ENCODE data around the gene KCNS1.
"Not testable (repeated sequence)": the region's sequence is repeated elsewhere in the genome, so short reads cannot be mapped to it uniquely, and the experiment has no call there.

Gene KCNS1

GRCh38 chr20:45070932-45071632, 29.8 kb downstream of the KCNS1 start:
- no peak for DNase-seq

DNA sequence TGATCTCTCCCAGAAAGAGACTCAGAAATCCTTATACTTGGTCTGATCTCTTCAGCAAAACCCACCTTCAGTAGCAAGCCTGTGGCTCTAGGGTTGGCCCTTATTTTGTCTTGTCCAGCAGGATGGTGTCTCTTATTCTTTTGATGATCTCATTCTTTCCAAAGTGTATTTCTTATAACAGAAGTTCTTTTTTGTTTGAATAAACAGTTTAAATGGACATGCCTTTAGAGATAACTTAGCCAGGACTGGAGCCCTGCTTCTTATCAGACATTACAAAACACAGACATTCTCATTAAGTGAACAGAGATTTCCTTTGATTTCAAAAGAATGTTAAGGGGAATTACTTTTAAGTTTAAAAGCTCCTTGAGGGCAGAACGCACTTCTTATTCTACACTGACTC, 31.7 kb downstream of the KCNS1 start:
- no peak for DNase-seq

- no peak for DNase-seq
These were observed 33.4 kb downstream of the KCNS1 start for GRCh38 chr20:45067558-45067957.

DNA sequence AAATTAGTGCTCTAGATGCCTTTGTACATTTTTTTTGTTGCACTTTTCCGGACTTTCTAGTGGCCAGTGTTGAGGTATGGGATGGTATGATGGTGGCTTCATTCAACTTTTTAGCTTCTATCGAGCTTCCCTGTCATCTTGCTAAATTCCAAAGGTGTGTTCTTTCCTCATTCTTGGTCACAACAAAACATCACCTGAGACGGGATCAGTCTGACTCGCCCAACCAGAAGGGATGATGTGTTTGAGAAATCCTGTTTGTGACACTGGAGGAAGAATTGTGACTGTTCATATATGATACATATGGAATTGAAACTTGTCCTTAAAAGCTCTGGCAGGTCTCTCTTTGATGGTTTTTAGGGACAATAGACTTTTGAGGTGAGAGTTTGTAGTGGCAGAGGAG, 33.8 kb downstream of the KCNS1 start:
- DNase-seq: no peak

DNA sequence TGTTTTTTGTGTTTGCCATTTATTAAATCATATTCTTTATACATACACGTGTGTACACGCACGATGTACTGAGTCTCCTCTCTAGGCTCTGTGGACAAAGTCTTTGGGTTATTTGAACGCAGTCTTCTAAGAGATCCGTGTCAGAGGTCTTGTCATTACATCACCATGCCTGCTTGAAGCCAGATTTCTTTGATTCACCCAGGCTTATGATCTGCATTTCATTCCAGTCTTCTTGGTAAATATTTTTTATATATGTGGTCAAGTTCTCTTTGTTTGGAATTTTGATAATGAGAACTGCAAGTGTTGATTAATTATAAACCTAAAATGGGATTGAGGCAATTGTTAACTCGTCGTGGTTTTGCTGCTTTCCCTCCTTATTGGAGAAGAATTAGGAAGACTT, 34.6 kb downstream of the KCNS1 start:
- DNase-seq: no peak

DNA sequence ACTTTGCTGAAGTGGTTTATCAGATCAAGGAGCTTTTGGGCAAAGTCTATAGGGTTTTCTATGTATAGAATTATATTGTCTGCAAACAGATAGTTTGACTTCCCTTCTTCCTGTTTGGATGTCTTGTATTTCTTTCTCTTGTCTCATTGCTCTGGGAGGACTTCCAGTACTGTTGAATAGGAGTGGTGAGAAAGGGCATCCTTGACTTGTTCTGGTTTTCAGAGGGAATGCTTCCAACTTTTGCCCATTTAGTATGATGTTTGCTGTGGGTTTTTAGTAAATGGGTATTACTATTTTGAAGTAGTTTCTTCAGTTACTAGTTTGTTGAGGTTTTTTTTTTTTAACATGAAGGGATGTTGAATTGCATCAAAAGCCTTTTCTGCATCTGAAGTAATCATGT, 36.1 kb downstream of the KCNS1 start:
- no peak for DNase-seq

- DNase-seq: not testable (repeated sequence)
These were observed 37.8 kb downstream of the KCNS1 start for GRCh38 chr20:45063107-45063506.

- no peak for DNase-seq
These were observed 39.7 kb downstream of the KCNS1 start for GRCh38 chr20:45061244-45061643.

GRCh38 chr20:45060294-45060693, 40.6 kb downstream of the KCNS1 start:
- no peak for DNase-seq

GRCh38 chr20:45059022-45059728, 41.8 kb downstream of the KCNS1 start:
- DNase-seq: no peak

DNA sequence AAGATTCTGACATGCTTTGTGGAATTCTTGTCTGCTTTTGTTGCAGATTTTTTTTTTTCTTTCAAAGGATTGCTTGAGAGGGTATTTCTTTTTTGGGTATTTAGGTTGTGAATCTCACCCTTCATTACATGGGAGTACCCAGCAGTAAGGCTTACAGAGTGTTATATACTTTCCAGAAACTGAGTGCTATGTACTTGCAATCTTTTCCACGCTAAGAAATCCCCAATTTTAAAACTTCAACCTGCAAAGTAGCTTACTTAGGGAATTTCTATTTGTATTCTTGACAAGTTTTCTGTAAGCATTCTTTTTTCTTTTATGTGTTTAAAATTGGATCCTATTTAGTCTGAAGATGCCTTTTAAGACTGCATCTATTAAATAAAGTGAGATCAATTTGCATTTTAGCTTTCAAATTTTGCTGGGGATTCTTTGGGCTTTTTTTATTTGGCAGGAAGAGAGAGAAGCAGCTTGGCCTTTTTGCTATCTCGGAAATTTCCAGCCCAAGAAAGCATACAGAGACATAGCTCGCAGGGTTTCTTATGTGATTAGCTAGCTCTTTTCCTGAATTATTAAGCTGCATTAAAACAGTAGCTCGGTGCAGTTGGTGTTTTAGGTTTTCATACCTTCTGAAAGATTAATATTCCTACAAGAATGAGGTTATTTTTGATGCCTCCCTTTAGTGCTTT, 42.6 kb downstream of the KCNS1 start:
- DNase-seq: no peak

DNA sequence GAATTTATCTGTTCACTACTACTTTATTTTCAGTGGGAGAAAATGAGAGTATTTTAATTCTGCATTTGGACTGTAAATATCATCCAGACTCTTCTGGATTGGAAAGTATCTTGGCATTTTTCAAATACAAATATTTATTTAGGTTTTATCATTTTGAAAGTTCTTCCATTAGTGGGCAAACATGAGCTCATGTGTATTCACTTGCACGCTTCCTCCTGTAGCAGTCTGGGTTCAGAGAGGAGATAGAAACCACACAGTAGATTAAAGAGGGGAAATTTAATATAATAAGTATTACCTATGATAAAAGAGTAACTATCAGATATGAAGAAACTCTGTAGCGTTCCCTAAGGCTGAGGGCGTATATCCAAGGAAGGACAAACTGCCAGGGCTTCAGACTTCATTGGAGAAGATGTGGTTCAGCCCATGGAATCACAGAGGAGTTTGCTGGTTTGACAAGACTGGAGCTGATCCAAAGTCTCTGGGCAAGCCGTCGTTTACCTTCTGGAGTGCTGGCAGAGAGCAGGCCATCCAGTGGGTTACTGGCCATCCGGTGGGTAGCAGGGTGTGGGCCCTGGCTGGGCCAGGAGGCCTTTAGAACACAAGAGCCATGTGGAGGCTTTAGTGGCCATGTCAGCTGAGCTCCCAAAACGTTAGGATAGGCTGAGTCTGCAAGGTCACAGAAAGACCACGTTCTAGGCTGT, 44.3 kb downstream of the KCNS1 start:
- DNase-seq: no peak

DNA sequence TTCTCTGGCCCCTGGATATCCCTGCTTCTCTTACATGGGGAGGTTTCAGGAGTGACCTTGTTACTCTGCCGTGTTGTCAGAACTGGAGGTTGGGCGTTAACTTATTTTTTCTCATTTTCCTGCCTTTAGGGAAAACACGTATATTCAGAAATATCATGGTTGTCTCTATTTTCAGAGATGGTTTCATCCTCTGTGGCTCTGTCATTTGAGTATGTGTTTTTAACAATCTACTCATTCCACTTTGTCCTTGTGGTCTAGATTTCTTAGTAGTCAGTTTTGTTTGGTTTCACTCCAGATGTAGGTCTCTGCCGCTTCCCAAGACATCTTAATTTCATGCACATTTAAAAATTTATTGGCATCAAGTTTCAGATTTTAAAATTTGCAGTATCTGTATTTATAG, 45.9 kb downstream of the KCNS1 start:
- no peak for DNase-seq

DNA sequence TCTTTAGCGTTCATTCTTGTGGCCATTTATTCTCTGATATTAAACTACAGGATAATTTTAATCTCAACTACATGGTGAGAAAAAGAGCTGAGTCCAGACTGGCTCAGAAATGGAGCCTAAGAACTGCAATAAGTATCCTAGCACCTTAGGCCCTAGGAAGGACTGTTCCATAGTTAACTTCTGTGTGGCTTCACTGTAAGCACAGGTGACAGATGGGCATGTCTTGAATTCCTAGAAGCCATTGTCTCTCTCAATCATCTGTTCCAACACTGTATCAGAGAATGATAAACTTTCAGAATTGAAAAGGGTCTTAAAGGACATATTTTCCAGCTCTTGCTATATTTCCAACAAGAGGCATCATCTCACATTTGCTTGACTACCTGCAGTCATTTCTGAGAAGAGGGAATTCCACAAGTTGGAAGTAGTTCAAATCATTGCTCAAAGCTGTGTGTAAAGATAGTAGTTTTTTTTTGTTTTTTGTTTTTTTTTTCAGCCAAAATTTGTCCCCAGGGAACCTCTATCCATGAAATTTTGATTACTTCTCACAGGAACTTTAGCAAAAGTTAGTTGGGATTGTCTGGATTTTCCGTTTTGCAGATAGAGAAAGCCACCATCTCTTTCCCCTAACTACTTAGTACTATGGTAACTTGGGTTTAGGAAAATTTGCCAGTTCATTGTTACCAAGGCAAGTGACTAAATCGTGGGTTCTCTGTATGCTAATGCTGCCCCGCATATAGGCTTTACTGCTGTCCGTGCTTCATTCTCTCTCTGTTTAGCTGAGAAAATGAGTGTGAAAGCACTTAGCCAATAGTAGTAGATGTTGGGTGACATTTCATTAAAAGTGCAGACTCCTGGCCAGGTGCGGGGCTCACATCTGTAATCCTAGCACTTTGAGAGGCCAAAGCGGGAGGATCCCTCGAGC, 47.2 kb downstream of the KCNS1 start:
- DNase-seq: no peak

GRCh38 chr20:45052698-45053429, 48.1 kb downstream of the KCNS1 start:
- DNase-seq: no peak

DNA sequence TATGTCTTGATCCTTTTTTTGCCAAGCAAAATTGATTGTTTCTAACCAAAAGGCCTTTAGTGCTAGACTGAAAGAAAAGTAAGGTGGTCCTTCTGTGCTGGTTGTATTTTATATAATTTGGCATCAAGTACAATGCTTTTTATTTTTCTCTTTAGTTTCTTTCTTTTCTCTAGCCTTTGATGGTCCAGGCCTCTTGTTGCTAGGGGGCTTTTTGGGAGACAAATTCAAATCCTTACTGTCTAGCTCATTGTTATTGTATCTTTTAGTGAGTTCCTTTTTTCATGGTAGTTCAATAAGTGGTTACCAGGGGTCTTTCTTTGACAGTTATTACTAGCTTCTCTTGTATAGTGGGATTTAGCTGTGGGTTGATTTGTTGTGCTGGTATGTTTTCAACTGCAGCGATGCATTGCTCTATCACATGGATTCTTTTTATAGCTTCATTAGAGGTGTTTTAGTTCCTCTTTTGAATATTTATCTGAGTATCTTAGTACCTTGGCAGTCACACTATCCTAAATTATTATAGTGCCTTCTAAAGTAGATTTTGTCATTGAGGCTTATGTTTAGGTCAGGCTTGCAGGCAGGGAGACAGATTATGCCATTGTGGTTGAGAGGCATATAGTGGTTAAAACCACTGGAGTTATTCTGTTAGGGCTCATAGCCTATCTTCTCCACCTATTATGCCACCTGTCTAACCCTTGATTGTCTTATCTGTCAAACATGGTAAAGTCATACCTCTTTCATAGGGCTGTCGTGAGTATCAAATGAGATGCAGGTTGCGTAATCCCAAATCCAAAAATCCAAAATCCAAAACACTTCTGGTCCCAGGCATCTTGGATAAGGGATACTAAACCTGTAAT, 49.5 kb downstream of the KCNS1 start:
- no peak for DNase-seq

- DNase-seq: no peak
These were observed 50.9 kb downstream of the KCNS1 start for GRCh38 chr20:45049904-45050471.

DNA sequence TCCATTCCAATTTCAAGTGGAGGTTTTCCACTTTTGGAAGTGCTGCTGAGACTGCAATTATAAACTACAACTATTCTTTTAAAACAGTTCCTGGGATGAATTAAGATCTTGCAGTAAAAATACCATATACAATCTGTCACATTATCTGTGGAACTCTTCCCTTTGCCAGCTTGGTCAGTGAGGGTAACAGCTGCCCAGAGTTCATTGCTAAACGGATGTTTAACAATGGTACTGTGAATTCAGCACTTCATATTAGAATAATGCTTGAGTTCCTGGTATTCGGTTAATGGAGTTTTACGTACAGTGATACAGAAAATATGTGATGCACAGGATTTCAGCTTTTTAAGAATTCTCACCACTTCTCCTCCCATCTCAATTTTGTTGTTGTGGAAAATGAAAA, 51.5 kb downstream of the KCNS1 start:
- no peak for DNase-seq

DNA sequence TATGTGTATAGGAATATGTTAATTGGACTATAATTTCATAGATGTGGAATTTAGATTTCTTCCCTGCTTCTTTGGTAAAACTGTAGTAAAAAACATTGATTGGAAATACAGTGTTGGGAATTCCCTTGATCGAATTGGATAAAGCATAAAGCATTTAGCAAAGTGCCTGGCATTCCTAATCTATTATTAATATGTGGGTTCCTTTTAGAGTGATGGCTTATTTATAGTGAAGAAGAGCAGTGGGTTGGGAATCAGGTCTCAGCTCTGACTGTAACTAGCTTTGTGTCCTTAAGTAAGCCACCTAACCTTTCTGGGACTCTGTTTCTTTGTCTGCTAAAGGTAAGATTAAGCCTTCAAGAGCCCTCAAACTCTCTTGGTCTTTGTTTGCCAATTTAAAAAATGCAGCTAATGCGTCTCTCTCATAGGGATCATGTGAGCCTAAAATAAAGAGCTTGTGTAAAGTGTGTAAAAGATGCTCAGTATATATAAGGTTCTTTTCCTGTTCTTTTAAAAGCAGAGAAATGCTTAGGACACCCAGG, 53.3 kb downstream of the KCNS1 start:
- DNase-seq: no peak

DNA sequence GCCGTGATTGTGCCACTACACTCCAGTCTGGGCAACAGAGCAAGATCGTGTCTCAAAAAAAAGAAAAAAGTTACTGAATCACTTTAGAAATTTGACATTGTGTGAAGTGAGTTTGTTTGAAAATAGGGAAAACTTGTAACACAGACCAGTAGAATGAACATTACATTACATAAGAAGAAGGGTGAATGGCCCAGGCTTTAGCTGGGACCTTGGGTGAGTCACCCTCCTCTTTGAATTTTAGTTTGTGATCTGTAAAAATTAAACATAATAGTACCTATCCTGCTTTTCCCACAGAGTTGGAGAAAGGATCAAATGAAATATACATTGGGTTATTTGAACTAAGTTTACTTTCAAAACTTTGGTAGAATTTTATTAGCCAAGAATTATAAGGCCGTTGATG, 56.3 kb downstream of the KCNS1 start:
- DNase-seq: no peak

Measured in activated effector memory CD4-positive, alpha-beta T cell treated with Interleukin-2 at 50 U/mL for 16 hours (primary cell).